Cardiac muscle cell (in vitro differentiated cells and primary cell): ENCODE data around the gene CCL22. TPM values are rescaled to one million over a fixed set of nuclear protein-coding genes. Genes with fewer than 3 reads are reported as not detected.

ENCODE experiments used
- DNase-seq, 2 donors: peaks; one replicate each; pipeline versions ENCODE4 v3.0.0 to v3.0.0-alpha.2; 2010 to 2017; ENCODE audit warnings: low read depth in 1 of 2, low spot score in 1 of 2
- H3K27ac ChIP-seq: fragments of 200-600 bp; sonication (generic); 2 replicates; pipeline ENCODE4 v1.5.1; 2016
- H3K27me3 ChIP-seq: fragments of 200-600 bp; sonication (generic); 2 replicates; pipeline ENCODE4 v1.6.0; 2016; ENCODE audit warnings: control low read depth
- H3K36me3 ChIP-seq: fragments of 200-600 bp; sonication (generic); 2 replicates; pipeline ENCODE4 v1.5.1; 2016; ENCODE audit warnings: control low read depth
- H3K4me1 ChIP-seq: fragments of 200-600 bp; sonication (generic); 2 replicates; pipeline ENCODE4 v1.8.1; 2017; ENCODE audit warnings: low read depth, mild to moderate bottlenecking, mixed run types
- H3K4me3 ChIP-seq: fragments of 200-600 bp; sonication (generic); 2 replicates; pipeline ENCODE4 v1.5.1; 2016; ENCODE audit warnings: mild to moderate bottlenecking
- H3K9me3 ChIP-seq: fragments of 200-600 bp; sonication (generic); 2 replicates; pipeline ENCODE4 v1.5.1; 2017; ENCODE audit warnings: low read depth, mild to moderate bottlenecking, control low read depth
- polyA plus RNA-seq: library from polyadenylated mRNA; unstranded; fragments of >200 nt; fragmentation: Nextera tagmentation; extraction: Ambion mirVana; gene quantifications from 2 replicates; pipeline ENCODE4 v1.2.1, GENCODE V29; 2016
- total RNA-seq: library from RNA; depleted of rRNA; stranded (reverse); fragments of >200 nt; gene quantifications from 2 replicates; pipeline ENCODE4 v1.2.3, GENCODE V29; 2016
- TF ChIP-seq, protein P1 (sequence below): IDR thresholded peaks from 2 replicates; pipeline ENCODE4 v1.5.1; 2012; ENCODE audit warnings: low read depth, mild to moderate bottlenecking, low read length

Gene CCL22
- total and polyA plus RNA-seq, 2 experiments from 2014 or later: 0.09 to 0.56 TPM

DNA sequence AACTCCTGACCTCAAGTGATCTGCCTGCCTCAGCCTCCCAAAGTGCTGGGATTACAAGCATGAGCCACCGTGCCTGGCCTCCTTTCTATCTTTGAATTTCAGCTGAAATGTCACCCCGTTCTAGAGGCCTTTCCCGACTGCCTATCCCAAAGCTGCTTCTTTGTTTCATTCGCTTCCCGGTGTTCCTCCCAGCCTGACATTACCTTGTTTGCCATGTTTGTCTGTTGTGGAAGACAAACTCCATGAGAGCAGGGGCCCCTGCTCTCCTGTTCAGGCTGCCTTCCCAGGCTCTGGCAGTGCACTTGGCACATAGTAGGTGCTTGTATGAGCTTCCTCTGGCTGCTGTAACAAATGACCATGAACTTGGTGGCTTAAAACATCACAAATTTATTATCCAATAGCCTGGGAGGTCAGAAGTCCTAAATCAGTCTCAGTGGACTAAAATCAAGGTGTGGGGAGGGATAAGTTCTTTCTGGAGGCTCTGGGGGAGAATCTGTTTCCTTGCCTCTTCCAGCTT lies 2.6 kb upstream of the CCL22 start:
- no peak overlapping the region for H3K4me3 ChIP-seq
- H3K36me3 ChIP-seq: no peaks in the 10 kb centered on the region
- no peak overlapping the region for H3K27ac ChIP-seq
- H3K9me3 ChIP-seq: no peaks in the 10 kb centered on the region
- TF ChIP-seq, protein P1, sequence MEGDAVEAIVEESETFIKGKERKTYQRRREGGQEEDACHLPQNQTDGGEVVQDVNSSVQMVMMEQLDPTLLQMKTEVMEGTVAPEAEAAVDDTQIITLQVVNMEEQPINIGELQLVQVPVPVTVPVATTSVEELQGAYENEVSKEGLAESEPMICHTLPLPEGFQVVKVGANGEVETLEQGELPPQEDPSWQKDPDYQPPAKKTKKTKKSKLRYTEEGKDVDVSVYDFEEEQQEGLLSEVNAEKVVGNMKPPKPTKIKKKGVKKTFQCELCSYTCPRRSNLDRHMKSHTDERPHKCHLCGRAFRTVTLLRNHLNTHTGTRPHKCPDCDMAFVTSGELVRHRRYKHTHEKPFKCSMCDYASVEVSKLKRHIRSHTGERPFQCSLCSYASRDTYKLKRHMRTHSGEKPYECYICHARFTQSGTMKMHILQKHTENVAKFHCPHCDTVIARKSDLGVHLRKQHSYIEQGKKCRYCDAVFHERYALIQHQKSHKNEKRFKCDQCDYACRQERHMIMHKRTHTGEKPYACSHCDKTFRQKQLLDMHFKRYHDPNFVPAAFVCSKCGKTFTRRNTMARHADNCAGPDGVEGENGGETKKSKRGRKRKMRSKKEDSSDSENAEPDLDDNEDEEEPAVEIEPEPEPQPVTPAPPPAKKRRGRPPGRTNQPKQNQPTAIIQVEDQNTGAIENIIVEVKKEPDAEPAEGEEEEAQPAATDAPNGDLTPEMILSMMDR: no peak
- no peaks in the 10 kb centered on the region for H3K4me1 ChIP-seq
- DNase-seq: no peak
- H3K27me3 ChIP-seq: no peaks in the 10 kb centered on the region

DNA sequence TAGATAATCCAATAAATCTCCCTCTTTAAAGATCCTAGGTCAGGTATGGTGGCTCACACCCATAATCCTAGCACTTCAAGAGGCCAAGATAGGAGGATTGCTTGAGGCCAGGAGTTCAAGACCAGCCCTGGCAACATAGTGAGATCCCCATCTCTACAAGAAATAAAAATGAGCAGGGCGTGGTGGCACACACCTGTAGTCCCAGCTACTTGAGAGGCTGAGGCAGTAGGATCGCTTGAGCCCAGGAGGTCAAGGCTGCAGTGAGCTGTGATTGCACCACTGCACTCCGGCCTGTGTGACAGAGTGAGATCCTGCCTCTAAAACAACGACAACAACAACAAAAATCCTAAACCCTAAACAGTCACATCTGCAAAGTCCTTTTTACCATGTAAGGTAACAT lies 2.0 kb upstream of the CCL22 start:
- Histone ChIP-seq H3K4me3 (no peak overlapping the region), H3K4me1 (no peaks in the 10 kb centered on the region)

DNA sequence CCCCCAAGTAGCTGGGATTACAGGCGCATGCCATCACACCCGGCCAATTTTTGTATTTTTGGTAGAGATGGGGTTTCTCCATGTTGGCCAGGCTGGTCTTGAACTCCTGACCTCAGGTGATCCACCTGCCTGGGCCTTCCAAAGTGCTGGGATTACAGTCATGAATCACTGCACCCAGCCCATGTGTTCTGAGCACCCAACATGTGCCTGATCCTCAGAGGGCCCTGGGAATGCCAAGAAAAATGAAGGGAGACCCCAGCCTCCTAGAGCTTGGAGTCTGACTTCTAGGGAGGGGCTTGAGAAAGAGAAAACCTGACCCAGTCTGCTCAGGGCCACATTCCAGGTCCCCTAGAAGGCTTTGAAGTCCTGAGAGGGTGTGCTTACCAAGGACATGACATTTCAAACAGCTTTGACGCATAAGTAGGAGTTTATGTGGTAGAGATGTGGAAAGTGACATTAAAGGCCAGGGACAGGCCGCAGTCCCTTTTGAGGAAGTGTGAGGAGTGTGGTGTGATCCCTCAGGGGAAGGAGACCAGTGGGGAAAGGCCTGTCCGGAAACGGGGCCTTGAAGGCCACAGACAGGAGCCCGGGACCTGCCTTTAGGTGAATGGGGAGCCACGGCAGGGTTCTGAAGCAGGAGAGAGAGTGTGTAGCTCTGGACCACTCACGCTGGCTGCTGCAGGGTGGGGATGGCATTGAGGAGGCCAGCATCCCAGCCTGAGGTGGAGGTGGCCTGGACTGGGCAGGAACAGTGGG lies 1.1 kb upstream of the CCL22 start:
- Histone ChIP-seq H3K4me3 (no peak overlapping the region), H3K27me3 (no peaks in the 10 kb centered on the region), H3K36me3 (no peaks in the 10 kb centered on the region), H3K4me1 (no peaks in the 10 kb centered on the region), H3K27ac (peak overlapping the region; percentile 17), H3K9me3 (no peaks in the 10 kb centered on the region)
- TF ChIP-seq, protein P1: no peak
- no peak for DNase-seq

More for the DNA sequence above, 2.0 kb upstream of the CCL22 start:
- Histone ChIP-seq H3K36me3 (no peaks in the 10 kb centered on the region), H3K9me3 (no peaks in the 10 kb centered on the region), H3K27me3 (no peaks in the 10 kb centered on the region), H3K27ac (no peak overlapping the region)
- no peak for DNase-seq
- TF ChIP-seq, protein P1: no peak

DNA sequence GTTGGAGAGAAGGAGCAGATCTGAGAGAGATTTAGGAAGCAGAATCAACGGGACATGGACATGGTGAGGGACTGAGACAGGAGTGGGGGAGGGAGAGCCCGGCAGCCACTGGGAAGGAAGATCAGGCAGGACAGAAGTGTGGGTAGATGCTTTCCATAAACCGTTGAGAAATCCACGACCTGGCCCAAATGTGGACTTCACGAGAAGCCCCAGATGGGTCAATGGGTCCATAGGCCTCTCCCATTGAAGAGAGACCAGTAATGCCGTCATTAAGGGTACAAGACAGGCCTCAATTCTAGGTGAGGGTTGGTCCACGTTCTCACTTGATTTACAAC lies 530 bp upstream of the CCL22 start:
- DNase-seq: no peak
- H3K4me3 ChIP-seq: no peak overlapping the region
- TF ChIP-seq, protein P1: no peak
- no peaks in the 10 kb centered on the region for H3K27me3 ChIP-seq
- H3K9me3 ChIP-seq: no peaks in the 10 kb centered on the region
- no peaks in the 10 kb centered on the region for H3K4me1 ChIP-seq
- no peaks in the 10 kb centered on the region for H3K36me3 ChIP-seq
- H3K27ac ChIP-seq: no peak overlapping the region

DNA sequence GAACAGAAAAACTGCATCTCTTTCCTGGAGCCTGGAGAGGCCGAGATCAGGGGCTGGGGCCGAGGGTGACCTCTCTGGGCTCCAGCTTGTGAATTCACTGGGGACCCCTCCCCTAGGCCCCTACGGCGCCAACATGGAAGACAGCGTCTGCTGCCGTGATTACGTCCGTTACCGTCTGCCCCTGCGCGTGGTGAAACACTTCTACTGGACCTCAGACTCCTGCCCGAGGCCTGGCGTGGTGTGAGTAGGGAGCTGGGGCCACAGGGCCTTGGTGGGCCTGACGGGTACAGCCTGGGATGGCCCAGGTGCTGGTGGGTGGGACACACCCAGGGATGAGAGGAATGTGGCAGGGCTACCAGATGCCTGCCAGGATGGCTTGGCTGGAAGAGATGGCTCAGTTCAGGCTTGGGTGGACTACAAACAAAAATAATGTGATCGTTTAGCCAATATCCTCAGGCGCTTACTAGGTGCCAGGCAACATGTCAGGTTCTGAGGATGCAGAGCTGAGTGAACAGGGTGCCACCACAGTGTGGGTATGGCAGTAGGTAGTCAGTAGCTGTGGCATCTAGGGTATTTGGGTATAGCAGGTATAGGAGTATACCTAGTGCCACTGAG lies 1.8 kb downstream of the CCL22 start:
- Histone ChIP-seq H3K4me3 (no peak overlapping the region), H3K4me1 (no peaks in the 10 kb centered on the region), H3K36me3 (no peaks in the 10 kb centered on the region), H3K9me3 (no peaks in the 10 kb centered on the region), H3K27me3 (no peaks in the 10 kb centered on the region), H3K27ac (no peak overlapping the region)
- no peak for DNase-seq
- TF ChIP-seq, protein P1: no peak
